HG03521 (cell line): ENCODE data around the gene CCR5AS.
A peak's percentile ranks its signal among the peaks of the same experiment; 100 is the strongest.
"Not testable (repeated sequence)": the region's sequence is repeated elsewhere in the genome, so short reads cannot be mapped to it uniquely, and the experiment has no call there.

Experiments
- ATAC-seq: cut with Tn5 transposase; IDR thresholded peaks from one replicate; pipeline ENCODE4 v1.9.1; 2021; ENCODE audit warnings: mild to moderate bottlenecking, moderate library complexity; ENCODE audit not compliant: unreplicated experiment

The CCR5AS gene

GRCh38 chr3:46406788-46407611 lies at the start of gene CCR5AS, which contains the start of gene CCRL2:
Gene CCR5AS, minus strand, starts transcription at chr3:46407066.
Gene CCRL2, plus strand, starts transcription at chr3:46407259. Its CDS starts 821 bp downstream, at chr3:46408080.
- no peak for ATAC-seq

GRCh38 chr3:46456118-46456517 lies 49.3 kb upstream of the CCR5AS start:
- ATAC-seq: no peak

- no peak for ATAC-seq
Measured at GRCh38 chr3:46455231-46456115, 48.6 kb upstream of the CCR5AS start.

GRCh38 chr3:46454606-46455005 lies 47.7 kb upstream of the CCR5AS start:
- no peak for ATAC-seq

GRCh38 chr3:46454209-46454595 lies 47.3 kb upstream of the CCR5AS start:
- ATAC-seq: no peak

GRCh38 chr3:46453526-46454208 lies 46.8 kb upstream of the CCR5AS start:
- no peak for ATAC-seq

- ATAC-seq: no peak
Measured at GRCh38 chr3:46449755-46450552, 43.1 kb upstream of the CCR5AS start.

GRCh38 chr3:46448721-46449120 lies 41.9 kb upstream of the CCR5AS start:
- ATAC-seq: no peak

GRCh38 chr3:46447228-46447985 lies 40.5 kb upstream of the CCR5AS start:
- ATAC-seq: no peak

- ATAC-seq: no peak
Measured at GRCh38 chr3:46442576-46443530, 36.0 kb upstream of the CCR5AS start.

GRCh38 chr3:46440531-46441294 lies 33.8 kb upstream of the CCR5AS start:
- peak; percentile 77 for ATAC-seq

GRCh38 chr3:46438831-46439230 lies 32.0 kb upstream of the CCR5AS start:
- ATAC-seq: no peak

GRCh38 chr3:46435081-46435726 lies 28.3 kb upstream of the CCR5AS start:
- ATAC-seq: no peak

GRCh38 chr3:46433841-46434240 lies 27.0 kb upstream of the CCR5AS start:
- ATAC-seq: no peak

GRCh38 chr3:46433118-46433517 lies 26.3 kb upstream of the CCR5AS start:
- ATAC-seq: not testable (repeated sequence)

- ATAC-seq: not testable (repeated sequence)
Measured at GRCh38 chr3:46431905-46432304, 25.0 kb upstream of the CCR5AS start.

GRCh38 chr3:46430879-46431278 lies 24.0 kb upstream of the CCR5AS start:
- ATAC-seq: not testable (repeated sequence)
